HepG2 (cell line): Measurements from ENCODE around the gene MACROD2. TPM values are rescaled to one million over a fixed set of nuclear protein-coding genes. Genes with fewer than 3 reads are reported as not detected.

Source experiments
- E2F5 ChIP-seq: sonication (generic); formaldehyde crosslinking; conservative IDR thresholded peaks from 2 replicates; pipeline ENCODE4 v1.4.0; 2020; ENCODE audit warnings: missing genetic modification reagents
- GABPA ChIP-seq, 2 experiments: IDR thresholded peaks; 2 replicates each; pipeline ENCODE4 v1.6.1; 2011 to 2016; ENCODE audit warnings: low read depth in 2 of 2, low read length in 1 of 2, missing biosample characterization in 1 of 2, missing genetic modification characterization in 1 of 2
- GPBP1L1 ChIP-seq: sonication (generic); formaldehyde crosslinking; IDR thresholded peaks from 2 replicates; pipeline ENCODE4 v1.5.0; 2020; ENCODE audit warnings: mild to moderate bottlenecking, missing genetic modification reagents
- GPN1 ChIP-seq: sonication (generic); formaldehyde crosslinking; IDR thresholded peaks from 2 replicates; pipeline ENCODE4 v1.5.1; 2020; ENCODE audit warnings: missing genetic modification reagents, borderline replicate concordance
- GRHL1 ChIP-seq: sonication (generic); formaldehyde crosslinking; conservative IDR thresholded peaks from 2 replicates; pipeline ENCODE4 v1.8.0; 2022; ENCODE audit warnings: missing genetic modification reagents
- HNF4G ChIP-seq, 2 experiments: sonication (generic) in 1 of 2; formaldehyde crosslinking in 1 of 2; IDR thresholded peaks; 2 replicates each; pipeline versions ENCODE4 v1.4.0 to v1.6.1; 2011 to 2020; ENCODE audit warnings: borderline replicate concordance in 2 of 2, low read depth in 2 of 2, mild to moderate bottlenecking in 2 of 2, low read length in 1 of 2, missing genetic modification reagents in 1 of 2, moderate library complexity in 1 of 2
- KLF11 ChIP-seq: IDR thresholded peaks from 2 replicates; pipeline ENCODE4 v1.6.1; 2016; ENCODE audit warnings: missing compliant biosample characterization
- KLF12 ChIP-seq: sonication (generic); formaldehyde crosslinking; IDR thresholded peaks from 2 replicates; pipeline ENCODE4 v1.4.0; 2020; ENCODE audit warnings: missing genetic modification reagents, borderline replicate concordance
- MEIS1 ChIP-seq: sonication (generic); formaldehyde crosslinking; IDR thresholded peaks from 2 replicates; pipeline ENCODE4 v1.9.0; 2021; ENCODE audit warnings: mild to moderate bottlenecking, missing genetic modification reagents, moderate library complexity, borderline replicate concordance
- MIER2 ChIP-seq: IDR thresholded peaks from 2 replicates; pipeline ENCODE4 v1.6.1; 2016; ENCODE audit warnings: missing biosample characterization, missing genetic modification reagents
- NFRKB ChIP-seq: fragments of 450-650 bp; IDR thresholded peaks from 2 replicates; pipeline ENCODE4 v1.6.1; 2017
- PRMT3 ChIP-seq: sonication (generic); formaldehyde crosslinking; IDR thresholded peaks from 2 replicates; pipeline ENCODE4 v1.8.1; 2022; ENCODE audit warnings: low read depth, mild to moderate bottlenecking, moderate library complexity, missing genetic modification reagents, borderline replicate concordance
- SALL1 ChIP-seq: sonication (generic); formaldehyde crosslinking; IDR thresholded peaks from 2 replicates; pipeline ENCODE4 v1.8.0; 2022; ENCODE audit warnings: mild to moderate bottlenecking, missing genetic modification reagents
- SMAD3 ChIP-seq: sonication (generic); formaldehyde crosslinking; IDR thresholded peaks from 2 replicates; pipeline ENCODE4 v1.4.0; 2020; ENCODE audit warnings: missing genetic modification reagents
- TCF12 ChIP-seq, 2 experiments: fragments of 450-650 bp in 1 of 2; sonication (generic) in 1 of 2; formaldehyde crosslinking in 1 of 2; IDR thresholded peaks; 2 replicates each; pipeline versions ENCODE4 v1.6.1 to v1.8.0; 2017 to 2022; ENCODE audit warnings: antibody characterized with exemption in 1 of 2, mild to moderate bottlenecking in 1 of 2, missing genetic modification reagents in 1 of 2, moderate library complexity in 1 of 2
- ZBTB25 ChIP-seq: IDR thresholded peaks from 2 replicates; pipeline ENCODE4 v1.6.1; 2018; ENCODE audit warnings: missing genetic modification reagents
- ZNF414 ChIP-seq: sonication (generic); formaldehyde crosslinking; IDR thresholded peaks from 2 replicates; pipeline ENCODE4 v1.5.0; 2020; ENCODE audit warnings: missing genetic modification reagents
- ZNF432 ChIP-seq: sonication (generic); formaldehyde crosslinking; IDR thresholded peaks from 2 replicates; pipeline ENCODE4 v1.5.0; 2020; ENCODE audit warnings: missing genetic modification reagents, mild to moderate bottlenecking, borderline replicate concordance
- ZNF570 ChIP-seq: sonication (generic); formaldehyde crosslinking; IDR thresholded peaks from 2 replicates; pipeline ENCODE4 v1.4.0; 2020; ENCODE audit warnings: mild to moderate bottlenecking, missing genetic modification reagents, borderline replicate concordance
- ZNF770 ChIP-seq: sonication (generic); formaldehyde crosslinking; IDR thresholded peaks from 2 replicates; pipeline ENCODE4 v1.5.0; 2020; ENCODE audit warnings: mild to moderate bottlenecking, missing genetic modification reagents
- polyA plus RNA-seq, 8 experiments: library from polyadenylated mRNA; depleted of rRNA in 3 of 8; stranded (reverse) in 7 of 8; unstranded in 1 of 8; fragments of >200 nt; fragmentation: Illumina TruSeq in 4 of 8; extraction: Trizol in 4 of 8; gene quantifications; 2 replicates each; pipeline versions ENCODE4 v1.2.1 to v1.2.3, GENCODE V29; 2011 to 2016; ENCODE audit warnings: low read depth in 4 of 8, missing spikeins in 1 of 8, mixed read lengths in 1 of 8; ENCODE audit not compliant: insufficient read depth in 1 of 8
- total RNA-seq, 5 experiments: library from RNA; depleted of rRNA; stranded (reverse); fragments of >200 nt; fragmentation: Illumina TruSeq; extraction: Trizol; gene quantifications; 2 replicates each; pipeline ENCODE4 v1.2.3, GENCODE V29; 2016; ENCODE audit warnings: low read depth in 1 of 5

The MACROD2 gene
- total and polyA plus RNA-seq, 2 of the 13 experiments (the other 11 are each of a cell fraction or from before 2014, with no cell fraction given) = 0.13 to 0.51 TPM

GRCh38 chr20:14470231-14470899 lies 475.0 kb downstream of the MACROD2 start (continued):
- no peak for TF ChIP-seq ZBTB25 (CRISPR knock-in tag)
- no peak for TF ChIP-seq GRHL1
- no peak for TF ChIP-seq GABPA (IDR thresholded peaks at IDR 0.05; ENCODE audit: low read depth, low read length)
- TF ChIP-seq GABPA (CRISPR knock-in tag; IDR thresholded peaks at IDR 0.05; ENCODE audit: low read depth) = no peak
- TF ChIP-seq ZNF432 (CRISPR knock-in tag) = no peak
- TF ChIP-seq KLF11 (CRISPR knock-in tag) = no peak
- TF ChIP-seq E2F5 (CRISPR knock-in tag) = no peak
- no peak for TF ChIP-seq ZNF770 (CRISPR knock-in tag)
- no peak for TF ChIP-seq SMAD3 (CRISPR knock-in tag)
- TF ChIP-seq SALL1 (CRISPR knock-in tag) = peak; percentile 22; the same call in 1 of the 2 replicates
- TF ChIP-seq MIER2 (CRISPR knock-in tag) = peak; percentile 28; the same call in 1 of the 2 replicates
- no peak for TF ChIP-seq ZNF414
- TF ChIP-seq MEIS1 (CRISPR knock-in tag) = no peak
- TF ChIP-seq TCF12 (IDR thresholded peaks at IDR 0.05) = no peak
- no peak for TF ChIP-seq TCF12 (CRISPR knock-in tag; IDR thresholded peaks at IDR 0.05)
- no peak for TF ChIP-seq PRMT3
- no peak for TF ChIP-seq ZNF570 (CRISPR knock-in tag)
- TF ChIP-seq GPBP1L1 (CRISPR knock-in tag) = no peak
- no peak for TF ChIP-seq NFRKB
- TF ChIP-seq HNF4G (IDR thresholded peaks at IDR 0.05; ENCODE audit: borderline replicate concordance, low read depth, low read length) = peak; percentile 47; the same call in 1 of the 2 replicates
- TF ChIP-seq HNF4G (CRISPR knock-in tag; IDR thresholded peaks at IDR 0.05; ENCODE audit: borderline replicate concordance, low read depth) = no peak
- TF ChIP-seq KLF12 = no peak
- no peak for TF ChIP-seq GPN1 (CRISPR knock-in tag)
